SK-N-MC (cell line): ENCODE measurements around the gene LDAH.
"Not testable (repeated sequence)": the region's sequence is repeated elsewhere in the genome, so short reads cannot be mapped to it uniquely, and the experiment has no call there.

Experiments used
- DNase-seq: peaks from one replicate; pipeline ENCODE4 v3.0.0-alpha.2; 2011; ENCODE audit warnings: low read depth, low spot score
- H3K27ac ChIP-seq: fragments of 200-600 bp; sonication (generic); 2 replicates; pipeline ENCODE4 v1.5.1; 2016; ENCODE audit warnings: mixed run types
- H3K36me3 ChIP-seq: fragments of 200-600 bp; sonication (generic); 2 replicates; pipeline ENCODE4 v1.6.1; 2017; ENCODE audit warnings: antibody characterized with exemption, low read length, mixed read lengths; ENCODE audit not compliant: insufficient read depth
- H3K4me3 ChIP-seq: fragments of 200-600 bp; sonication (generic); 2 replicates; pipeline ENCODE4 v1.5.1; 2016
- H3K9ac ChIP-seq: fragments of 200-600 bp; sonication (generic); 2 replicates; pipeline ENCODE4 v1.8.0; 2017; ENCODE audit warnings: mixed run types, mixed read lengths; ENCODE audit not compliant: insufficient read length
- H3K9me3 ChIP-seq: fragments of 200-600 bp; sonication (generic); 2 replicates; pipeline ENCODE4 v1.6.1; 2017; ENCODE audit warnings: low read depth, mild to moderate bottlenecking, antibody characterized with exemption, low read length, moderate library complexity, mixed read lengths
- EZH2 ChIP-seq: fragments of 200-600 bp; sonication (generic); IDR thresholded peaks from one replicate; pipeline ENCODE4 v1.6.1; 2017; ENCODE audit warnings: antibody characterized with exemption
- FOXP2 ChIP-seq: optimal IDR thresholded peaks from 2 replicates; pipeline ENCODE3; 2011; ENCODE audit warnings: mild to moderate bottlenecking, moderate library complexity; ENCODE audit not compliant: insufficient read depth; ENCODE audit errors: extremely low read length, control extremely low read depth
- POLR2AphosphoS5 ChIP-seq: IDR thresholded peaks from 2 replicates; pipeline ENCODE4 v1.6.1; 2012; ENCODE audit warnings: mild to moderate bottlenecking, low read depth, low read length, borderline replicate concordance

Gene LDAH

DNA sequence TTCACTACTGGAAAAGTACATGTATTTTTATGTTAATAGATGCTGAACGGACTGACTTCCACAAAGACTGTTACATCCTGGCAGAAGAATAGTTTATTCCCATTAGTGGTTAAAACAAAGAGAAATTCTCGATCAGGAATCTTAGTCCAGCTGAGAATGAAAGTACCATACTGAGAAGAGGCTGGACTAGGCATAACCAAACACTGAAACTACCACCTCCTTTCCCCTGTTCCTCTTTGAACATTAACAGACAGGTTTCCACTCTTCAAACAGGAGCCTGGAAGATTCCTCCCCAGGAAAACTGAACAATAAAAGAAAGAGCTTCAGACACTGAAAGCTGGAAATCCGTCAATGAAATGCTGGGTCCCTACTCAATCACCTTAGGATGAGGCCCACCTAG lies 25.8 kb downstream of the LDAH start:
- no peak for DNase-seq
- no peak for TF ChIP-seq POLR2AphosphoS5
- TF ChIP-seq EZH2, result no peak
- TF ChIP-seq FOXP2, result no peak
- Histone ChIP-seq H3K9ac (no peak overlapping the region), H3K4me3 (no peak overlapping the region), H3K27ac (no peak overlapping the region), H3K36me3 (peaks cover 20% of the 10 kb centered on the region), H3K9me3 (no peaks in the 10 kb centered on the region)

DNA sequence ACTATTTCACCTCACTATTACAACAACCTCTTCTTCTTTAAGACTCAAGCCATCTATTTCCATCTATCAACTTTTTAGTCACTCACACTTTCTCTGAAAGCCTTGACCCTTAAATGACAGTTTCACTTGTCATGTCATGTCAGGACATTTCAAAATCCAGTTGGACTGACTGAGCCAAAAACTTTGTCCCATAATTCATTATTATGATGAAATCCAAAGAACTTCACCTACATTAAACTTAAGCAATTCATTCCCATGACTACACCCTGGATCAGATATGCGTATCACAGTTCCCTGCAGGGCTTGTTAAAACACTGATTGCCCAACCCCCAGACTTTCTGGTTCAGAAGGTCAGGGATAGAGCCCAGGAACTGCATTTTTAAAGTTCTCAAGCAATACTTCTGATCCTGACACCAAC lies 26.5 kb downstream of the LDAH start:
- H3K4me3 ChIP-seq, result no peak overlapping the region
- no peak for DNase-seq
- no peaks in the 10 kb centered on the region for H3K9me3 ChIP-seq
- TF ChIP-seq POLR2AphosphoS5 (no peak), FOXP2 (no peak), EZH2 (no peak)
- H3K9ac ChIP-seq, result no peak overlapping the region
- no peak overlapping the region for H3K27ac ChIP-seq
- peaks cover 20% of the 10 kb centered on the region for H3K36me3 ChIP-seq

DNA sequence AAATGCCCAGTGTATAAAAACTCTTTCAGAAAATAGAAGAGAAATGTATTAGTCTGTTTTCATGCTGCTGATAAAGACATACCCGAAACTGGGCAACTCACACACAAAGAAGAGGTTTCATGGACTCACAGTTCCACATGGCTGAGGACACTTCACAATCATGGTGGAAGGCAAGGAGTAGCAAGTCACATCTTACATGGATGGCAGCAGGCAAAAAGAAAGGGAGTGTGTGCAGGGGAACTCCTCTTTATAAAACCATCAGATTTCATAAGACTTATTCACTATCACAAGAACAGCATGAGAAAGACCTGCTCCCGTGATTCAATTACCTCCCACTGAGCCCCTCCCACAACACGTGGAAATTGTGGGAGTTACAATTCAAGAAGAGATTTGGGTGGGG lies 29.0 kb downstream of the LDAH start:
- H3K9ac ChIP-seq, H3K9me3 ChIP-seq, H3K4me3 ChIP-seq, H3K27ac ChIP-seq, DNase-seq: not testable (repeated sequence)
- H3K36me3 ChIP-seq, result peaks cover 35% of the 10 kb centered on the region

DNA sequence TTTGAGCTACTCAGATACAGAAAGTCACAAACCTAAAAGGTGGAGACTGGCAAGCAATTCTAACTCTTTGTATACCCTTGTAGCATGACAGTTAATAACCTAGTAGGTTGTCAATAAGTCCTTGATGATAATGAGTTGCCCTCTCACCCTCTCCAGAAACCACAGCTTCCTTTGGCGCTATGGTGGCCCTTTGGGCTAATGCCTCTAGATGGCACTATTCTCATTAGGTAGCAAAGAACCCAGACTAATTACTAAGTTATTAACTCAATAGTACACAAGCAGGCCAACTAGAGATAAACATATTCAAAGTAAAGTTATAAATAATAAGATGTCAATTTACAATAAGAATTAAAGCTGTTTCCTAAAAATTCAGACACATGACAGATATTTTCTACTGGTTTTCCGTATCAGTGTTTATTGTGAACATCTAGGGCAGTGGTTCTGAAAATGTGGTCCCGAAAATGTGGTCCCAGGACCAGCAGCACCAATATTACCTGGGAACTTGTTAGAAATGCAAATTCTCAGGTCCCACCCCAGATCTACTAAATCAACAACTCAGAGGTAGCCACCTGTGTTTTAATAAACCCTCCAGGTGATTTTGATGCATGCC lies 41.1 kb downstream of the LDAH start:
- no peak overlapping the region for H3K4me3 ChIP-seq
- H3K9me3 ChIP-seq, result no peaks in the 10 kb centered on the region
- H3K36me3 ChIP-seq, result peaks cover 5% of the 10 kb centered on the region; the same call in 1 of the 2 replicates
- H3K27ac ChIP-seq, result no peak overlapping the region
- DNase-seq, result no peak
- TF ChIP-seq POLR2AphosphoS5, result no peak
- no peak for TF ChIP-seq FOXP2
- TF ChIP-seq EZH2, result no peak
- H3K9ac ChIP-seq, result no peak overlapping the region

DNA sequence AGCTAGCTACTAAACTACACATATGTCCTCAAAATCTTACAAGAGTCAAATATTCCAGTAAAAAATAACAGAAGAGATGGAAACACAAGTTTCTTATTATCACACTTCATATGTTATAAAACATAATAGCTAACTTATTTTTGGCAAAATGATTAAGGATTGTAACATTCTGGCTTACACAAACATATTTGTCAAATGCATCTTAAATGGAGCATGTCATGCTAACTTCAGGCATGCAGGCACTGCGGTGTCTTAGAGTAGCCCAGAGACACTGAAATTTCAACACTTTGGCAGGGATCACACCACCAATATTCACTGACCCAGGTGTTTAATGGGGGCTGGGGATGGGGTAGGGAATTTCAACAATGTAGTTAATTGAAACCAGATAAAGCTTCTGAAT lies 51.6 kb downstream of the LDAH start:
- H3K4me3 ChIP-seq, result no peak overlapping the region
- H3K9ac ChIP-seq, result no peak overlapping the region
- H3K9me3 ChIP-seq, result no peaks in the 10 kb centered on the region
- peaks cover 11% of the 10 kb centered on the region for H3K36me3 ChIP-seq
- DNase-seq, result no peak
- no peak for TF ChIP-seq FOXP2
- no peak for TF ChIP-seq EZH2
- no peak for TF ChIP-seq POLR2AphosphoS5
- no peak overlapping the region for H3K27ac ChIP-seq

DNA sequence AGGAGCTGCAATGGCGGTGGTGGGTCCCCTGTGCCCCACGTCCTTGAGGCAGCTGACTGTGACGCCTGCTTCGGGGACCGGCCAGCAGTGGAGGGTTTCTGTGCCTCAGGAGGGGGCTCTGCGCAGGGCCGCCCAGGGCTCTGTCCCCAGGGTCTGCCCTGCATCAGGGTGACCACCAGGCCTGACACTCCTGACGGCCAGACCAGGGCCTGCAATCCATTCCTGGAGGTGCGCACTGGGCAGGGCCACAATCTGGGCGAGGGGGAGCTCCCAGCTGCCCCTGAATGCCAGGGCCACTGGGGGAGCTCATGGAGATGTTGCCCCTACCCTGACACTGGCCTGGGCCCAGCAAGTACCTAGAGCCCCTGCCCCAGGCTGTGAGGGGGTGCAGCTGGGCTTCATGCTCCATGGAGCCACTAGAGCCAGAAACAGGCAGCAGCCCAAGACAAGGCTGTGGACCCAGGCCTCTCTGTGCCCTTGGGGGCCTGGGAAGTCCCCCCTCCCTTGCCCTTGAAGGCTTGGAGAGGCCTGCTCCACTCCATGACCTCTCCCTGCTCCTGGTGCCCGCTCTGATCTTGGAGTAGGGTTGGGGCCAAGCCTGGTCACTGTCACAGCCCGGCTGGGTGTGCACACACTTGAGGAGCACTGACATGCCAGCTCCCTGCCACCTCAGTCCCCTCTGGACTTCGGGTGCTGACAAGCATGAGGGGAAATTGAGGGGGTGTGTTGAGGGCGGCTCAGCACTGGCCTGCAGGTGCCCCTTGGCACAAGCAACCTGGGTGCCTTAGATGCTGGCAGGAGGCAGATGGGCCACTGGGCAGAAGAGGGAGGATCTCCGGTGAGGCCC lies 55.9 kb downstream of the LDAH start:
- Histone ChIP-seq H3K27ac (no peak overlapping the region), H3K36me3 (no peaks in the 10 kb centered on the region), H3K9me3 (no peaks in the 10 kb centered on the region), H3K4me3 (no peak overlapping the region), H3K9ac (no peak overlapping the region)
- no peak for DNase-seq
- TF ChIP-seq POLR2AphosphoS5 (no peak), FOXP2 (no peak), EZH2 (no peak)

DNA sequence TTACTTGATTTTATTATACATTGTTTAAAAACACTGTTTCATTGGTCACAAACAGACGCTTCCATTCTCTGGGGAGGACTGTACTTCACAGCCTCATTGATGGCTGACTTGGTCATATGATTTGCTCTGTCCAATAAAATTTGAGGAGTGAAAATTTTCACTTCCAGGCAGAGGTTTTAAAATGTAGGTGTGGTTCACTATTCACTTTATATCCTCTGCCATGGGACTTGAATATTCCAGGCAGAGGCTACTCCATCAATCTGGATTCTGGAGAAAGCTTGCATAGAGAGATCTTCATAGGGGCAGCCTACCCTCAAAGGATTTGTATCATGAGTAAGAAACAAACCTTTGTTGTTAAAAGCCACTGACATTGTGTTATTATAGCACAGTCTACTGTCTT lies 56.7 kb downstream of the LDAH start:
- no peak overlapping the region for H3K4me3 ChIP-seq
- TF ChIP-seq EZH2 (no peak), POLR2AphosphoS5 (no peak), FOXP2 (no peak)
- H3K9me3 ChIP-seq, result no peaks in the 10 kb centered on the region
- no peak overlapping the region for H3K27ac ChIP-seq
- H3K36me3 ChIP-seq, result no peaks in the 10 kb centered on the region
- no peak overlapping the region for H3K9ac ChIP-seq
- no peak for DNase-seq

DNA sequence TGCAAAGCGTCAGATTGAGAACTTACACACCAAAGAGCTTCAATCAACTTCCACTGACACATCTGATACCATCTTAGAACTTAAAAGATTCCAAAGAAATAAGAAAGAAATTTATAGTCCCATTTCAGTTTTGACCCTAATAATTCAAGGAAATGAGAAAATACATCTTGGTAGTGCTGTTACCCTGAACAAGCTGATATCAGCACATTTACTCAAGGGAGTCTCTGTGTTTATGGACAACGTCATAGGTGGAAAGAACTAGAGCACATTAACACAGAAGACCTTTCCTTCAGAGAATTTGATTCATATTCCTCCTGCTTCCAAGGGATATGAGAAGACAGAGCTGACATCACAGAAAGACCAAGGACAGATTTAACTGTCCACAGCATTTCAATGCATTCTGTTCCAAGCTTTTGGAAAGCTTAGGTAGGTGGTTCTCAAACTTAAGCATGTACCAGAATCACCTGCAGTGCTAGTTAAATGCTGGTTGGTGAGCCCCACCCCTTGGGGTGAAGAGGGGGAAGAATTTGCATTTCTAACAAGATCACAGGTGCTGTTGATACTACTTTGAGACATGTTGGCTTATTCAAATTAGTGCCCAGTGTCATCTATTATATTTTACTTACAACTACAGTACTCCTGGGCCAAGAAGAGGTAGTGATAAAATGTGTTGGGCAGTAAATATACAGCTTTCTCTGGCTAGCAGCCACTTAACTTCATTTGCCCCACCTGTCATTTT lies 59.8 kb downstream of the LDAH start:
- no peak for DNase-seq
- TF ChIP-seq FOXP2, result no peak
- no peak for TF ChIP-seq POLR2AphosphoS5
- no peak for TF ChIP-seq EZH2
- Histone ChIP-seq H3K9me3 (no peaks in the 10 kb centered on the region), H3K9ac (no peak overlapping the region), H3K4me3 (no peak overlapping the region), H3K36me3 (0 out of 2 replicates have a peak, but pooled peaks cover 3% of the 10 kb centered on the region), H3K27ac (no peak overlapping the region)
